ENCODE measurements around the gene HCK. TPM values are rescaled to one million over a fixed set of nuclear protein-coding genes. Genes with fewer than 3 reads are reported as not detected.

Gene HCK
- total RNA-seq, 1 donor from 2014 or later = 99.9 TPM

DNA sequence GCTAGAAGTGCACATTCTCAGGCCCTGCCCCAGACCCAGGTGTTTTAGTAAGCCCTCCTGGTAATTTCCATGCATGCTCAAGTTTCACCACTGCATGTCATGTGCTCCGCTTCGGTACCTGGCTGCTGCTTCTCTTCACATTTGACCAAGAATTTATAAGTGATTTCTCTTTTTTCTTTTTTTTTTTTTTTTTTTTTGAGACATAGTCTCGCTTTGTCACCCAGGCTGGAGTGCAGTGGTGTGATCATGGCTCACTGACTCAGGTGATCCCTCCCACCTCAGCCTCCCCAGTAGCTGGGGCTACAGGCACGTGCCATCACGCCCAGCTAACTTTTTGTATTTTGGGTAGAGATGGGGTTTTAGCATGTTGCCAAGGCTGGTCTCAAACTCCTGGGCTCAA is 73.5 kb downstream of the HCK start:
- Histone ChIP-seq H3K4me1 (no peaks in the 10 kb centered on the region), H3K27ac (no peak overlapping the region), H3K4me3 (no peak overlapping the region), H3K9me3 (no peaks in the 10 kb centered on the region), H3K36me3 (peaks cover 6% of the 10 kb centered on the region), H3K27me3 (ENCODE audit: low read depth) (no peaks in the 10 kb centered on the region)
- intact Hi-C loops (cut with DNase I) = no loop called here
- TF ChIP-seq, protein P1, sequence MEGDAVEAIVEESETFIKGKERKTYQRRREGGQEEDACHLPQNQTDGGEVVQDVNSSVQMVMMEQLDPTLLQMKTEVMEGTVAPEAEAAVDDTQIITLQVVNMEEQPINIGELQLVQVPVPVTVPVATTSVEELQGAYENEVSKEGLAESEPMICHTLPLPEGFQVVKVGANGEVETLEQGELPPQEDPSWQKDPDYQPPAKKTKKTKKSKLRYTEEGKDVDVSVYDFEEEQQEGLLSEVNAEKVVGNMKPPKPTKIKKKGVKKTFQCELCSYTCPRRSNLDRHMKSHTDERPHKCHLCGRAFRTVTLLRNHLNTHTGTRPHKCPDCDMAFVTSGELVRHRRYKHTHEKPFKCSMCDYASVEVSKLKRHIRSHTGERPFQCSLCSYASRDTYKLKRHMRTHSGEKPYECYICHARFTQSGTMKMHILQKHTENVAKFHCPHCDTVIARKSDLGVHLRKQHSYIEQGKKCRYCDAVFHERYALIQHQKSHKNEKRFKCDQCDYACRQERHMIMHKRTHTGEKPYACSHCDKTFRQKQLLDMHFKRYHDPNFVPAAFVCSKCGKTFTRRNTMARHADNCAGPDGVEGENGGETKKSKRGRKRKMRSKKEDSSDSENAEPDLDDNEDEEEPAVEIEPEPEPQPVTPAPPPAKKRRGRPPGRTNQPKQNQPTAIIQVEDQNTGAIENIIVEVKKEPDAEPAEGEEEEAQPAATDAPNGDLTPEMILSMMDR (IDR thresholded peaks at IDR 0.05) = no peak
- ATAC-seq (no peak), DNase-seq (no peak)

DNA sequence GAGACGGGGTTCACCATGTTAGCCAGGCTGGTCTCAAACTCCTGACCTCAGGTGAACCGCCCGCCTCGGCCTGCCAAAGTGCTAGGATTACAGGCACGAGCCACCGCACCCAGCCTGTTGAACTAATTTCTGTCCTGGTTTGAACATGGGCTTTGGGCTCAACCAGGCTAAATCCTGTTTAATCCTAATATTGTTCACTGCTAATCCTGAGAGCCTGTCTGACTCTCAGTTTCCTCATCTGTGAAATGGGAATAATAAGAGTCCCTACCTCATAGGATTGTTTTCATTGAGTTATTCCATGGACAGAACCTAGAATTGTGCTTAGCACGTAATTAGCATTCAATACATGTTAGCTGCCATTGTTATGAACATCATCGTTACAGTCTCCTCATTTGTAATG is 74.9 kb downstream of the HCK start:
- intact Hi-C loops (cut with DNase I) = no loop called here
- H3K9me3 ChIP-seq = no peaks in the 10 kb centered on the region
- H3K36me3 ChIP-seq = peaks cover 6% of the 10 kb centered on the region
- H3K27ac ChIP-seq = no peak overlapping the region
- no peaks in the 10 kb centered on the region for H3K4me1 ChIP-seq
- TF ChIP-seq, protein P1 (IDR thresholded peaks at IDR 0.05) = no peak
- no peaks in the 10 kb centered on the region for H3K27me3 ChIP-seq (ENCODE audit: low read depth)
- ATAC-seq = no peak
- no peak for DNase-seq
- no peak overlapping the region for H3K4me3 ChIP-seq

DNA sequence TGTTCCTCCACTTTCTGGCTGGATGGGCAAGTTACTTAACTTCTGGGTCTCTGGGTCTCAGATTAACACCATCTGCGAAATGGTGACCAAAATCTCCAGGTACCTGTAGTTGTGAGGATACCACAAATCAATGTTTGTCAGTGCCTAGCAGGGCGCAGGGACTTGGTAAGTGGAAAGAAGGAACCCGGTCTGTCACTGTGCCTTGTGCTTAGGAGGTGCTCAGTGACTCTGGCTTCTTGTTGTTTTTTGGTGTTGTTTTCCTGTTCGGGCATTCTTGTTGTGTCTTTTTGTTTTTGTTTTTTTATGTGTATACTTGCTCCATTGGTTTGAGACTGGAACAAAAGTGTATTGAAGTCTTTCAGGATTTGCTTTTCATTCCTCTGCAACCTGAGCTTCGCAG is 75.3 kb downstream of the HCK start:
- H3K27me3 ChIP-seq (ENCODE audit: low read depth) = no peaks in the 10 kb centered on the region
- intact Hi-C loops (cut with DNase I) = no loop called here
- TF ChIP-seq, protein P1 (IDR thresholded peaks at IDR 0.05) = no peak

DNA sequence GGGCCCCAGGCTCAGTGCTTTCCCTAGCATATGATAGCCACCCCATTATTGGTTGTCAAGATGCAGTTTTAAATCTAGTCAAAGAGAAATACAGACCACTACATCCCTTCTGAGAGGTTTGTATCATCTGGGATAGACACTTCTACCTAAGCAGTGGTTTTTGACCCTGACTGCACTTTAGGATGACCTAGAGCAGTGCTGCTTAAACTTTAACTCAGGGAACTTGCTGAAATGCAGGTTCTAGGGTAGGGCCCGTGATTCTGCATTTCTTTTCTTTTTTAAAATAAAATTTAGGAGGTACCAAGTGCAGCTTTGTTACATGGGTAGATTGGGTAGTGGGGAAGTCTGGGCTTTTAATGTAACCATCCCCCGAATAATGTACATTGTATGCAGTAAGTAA is 76.1 kb downstream of the HCK start:
- no peak for ATAC-seq
- Histone ChIP-seq H3K4me3 (no peak overlapping the region), H3K4me1 (no peaks in the 10 kb centered on the region), H3K36me3 (peaks cover 11% of the 10 kb centered on the region), H3K27me3 (ENCODE audit: low read depth) (no peaks in the 10 kb centered on the region), H3K9me3 (no peaks in the 10 kb centered on the region), H3K27ac (no peak overlapping the region)
- intact Hi-C loops (cut with DNase I) = no loop called here
- TF ChIP-seq, protein P1 (IDR thresholded peaks at IDR 0.05) = no peak
- no peak for DNase-seq

More for the DNA sequence above, 75.3 kb downstream of the HCK start:
- Histone ChIP-seq H3K4me1 (no peaks in the 10 kb centered on the region), H3K36me3 (peaks cover 6% of the 10 kb centered on the region), H3K4me3 (no peak overlapping the region), H3K27ac (no peak overlapping the region), H3K9me3 (no peaks in the 10 kb centered on the region)
- ATAC-seq (no peak), DNase-seq (no peak)

DNA sequence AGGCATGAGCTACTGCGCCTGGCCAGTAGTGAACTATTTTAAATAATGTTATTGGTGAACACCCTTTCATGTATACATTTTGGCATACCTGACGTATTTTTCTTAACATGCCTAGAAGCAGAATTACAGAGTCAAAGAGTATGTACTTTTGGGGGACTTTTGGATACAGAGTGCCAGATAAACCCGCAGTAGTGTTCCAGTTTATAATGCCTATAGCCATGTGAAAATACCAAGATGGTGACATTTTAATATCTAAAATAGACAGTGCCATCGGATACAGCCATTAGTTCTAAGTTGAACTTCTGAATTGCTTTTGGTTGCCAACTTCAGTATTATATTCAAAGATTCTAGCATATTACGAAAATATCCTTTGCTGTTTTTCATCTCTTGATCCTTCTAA is 77.8 kb downstream of the HCK start:
- Histone ChIP-seq H3K4me1 (no peaks in the 10 kb centered on the region), H3K36me3 (peaks cover 10% of the 10 kb centered on the region), H3K4me3 (no peak overlapping the region), H3K27me3 (ENCODE audit: low read depth) (no peaks in the 10 kb centered on the region), H3K27ac (no peak overlapping the region), H3K9me3 (no peaks in the 10 kb centered on the region)
- TF ChIP-seq, protein P1 (IDR thresholded peaks at IDR 0.05) = no peak
- intact Hi-C loops (cut with DNase I) = no loop called here
- no peak for ATAC-seq
- no peak for DNase-seq

DNA sequence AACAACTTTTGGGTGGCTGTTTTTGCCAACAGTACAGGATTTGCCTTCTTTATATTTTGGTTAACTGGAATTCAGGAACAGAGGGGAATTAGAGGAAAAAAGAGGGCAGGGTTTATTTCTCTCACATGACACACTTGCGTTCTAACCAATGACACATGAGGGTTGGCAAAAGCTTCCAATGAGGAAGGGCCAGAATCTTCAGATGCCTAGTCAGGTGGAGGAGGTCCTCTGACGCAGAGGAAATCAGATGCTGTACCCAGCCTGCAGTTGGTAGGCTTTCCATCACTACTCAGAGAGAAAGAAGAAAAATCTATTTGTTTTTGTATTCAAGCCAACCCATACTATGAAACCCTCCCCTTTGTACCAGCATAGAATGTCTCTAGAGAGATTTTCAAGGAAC is 78.3 kb downstream of the HCK start:
- H3K4me1 ChIP-seq = no peaks in the 10 kb centered on the region
- TF ChIP-seq, protein P1 (IDR thresholded peaks at IDR 0.05) = no peak
- intact Hi-C loops (cut with DNase I) = no loop called here
- ATAC-seq (no peak), DNase-seq (no peak)
- H3K36me3 ChIP-seq = peaks cover 13% of the 10 kb centered on the region
- no peaks in the 10 kb centered on the region for H3K27me3 ChIP-seq (ENCODE audit: low read depth)
- no peak overlapping the region for H3K27ac ChIP-seq
- no peak overlapping the region for H3K4me3 ChIP-seq
- H3K9me3 ChIP-seq = no peaks in the 10 kb centered on the region
